Right lobe of liver (tissue), 6 donors: Measurements from ENCODE around the gene CFI. TPM values are rescaled to one million over a fixed set of nuclear protein-coding genes. Genes with fewer than 3 reads are reported as not detected.

Experiments used
- ATAC-seq, 4 donors: fragments of 200-7000 bp; cut with Tn5 transposase; one replicate each; pipeline ENCODE4 v1.9.1; 2020; ENCODE audit warnings: mild to moderate bottlenecking in 4 of 4, moderate library complexity in 4 of 4
- DNase-seq, 3 donors: peaks; one replicate each; pipeline ENCODE4 v3.0.0-alpha.2; 2020
- H3K27ac ChIP-seq, 3 donors: fragments of 200-600 bp; one replicate each; pipeline ENCODE4 v1.8.0; 2022
- H3K27me3 ChIP-seq, 2 donors: fragments of 200-600 bp; one replicate each; pipeline ENCODE4 v1.8.0; 2022
- H3K36me3 ChIP-seq, 4 donors: fragments of 200-600 bp; sonication (generic) in 1 of 4; one replicate each; pipeline versions ENCODE4 v1.5.1 to v1.8.0; 2017 to 2022; ENCODE audit warnings: control low read depth in 1 of 4
- H3K4me1 ChIP-seq, 4 donors: fragments of 200-600 bp; sonication (generic) in 1 of 4; one replicate each; pipeline versions ENCODE4 v1.5.1 to v1.8.0; 2017 to 2022; ENCODE audit warnings: control low read depth in 1 of 4
- H3K4me3 ChIP-seq, 3 donors: fragments of 200-600 bp; one replicate each; pipeline ENCODE4 v1.8.0; 2022
- H3K9me3 ChIP-seq, 4 donors: fragments of 200-600 bp; sonication (generic) in 1 of 4; one replicate each; pipeline versions ENCODE4 v1.5.1 to v1.8.0; 2017 to 2022; ENCODE audit warnings: control low read depth in 1 of 4
- POLR2A ChIP-seq: fragments of 450-650 bp; IDR thresholded peaks from one replicate; pipeline ENCODE4 v1.6.1; 2017; ENCODE audit warnings: antibody characterized with exemption, mild to moderate bottlenecking
- WGBS: methylation state at CpG from one replicate; pipeline ENCODE4 v1.1.6; 2018; ENCODE audit warnings: low coverage, low lambda C conversion rate; ENCODE audit not compliant: insufficient coverage; ENCODE audit errors: missing lambda C conversion rate; 5-methylcytosine and 5-hydroxymethylcytosine counted together
- intact Hi-C, 2 donors: fragments of 100-400 bp; cut with DNase I; formaldehyde crosslinking; loops; one replicate each; pipeline versions ENCODE4 v1.11.2 to v1.14.1; 2022
- total RNA-seq, 6 experiments: library from RNA; depleted of rRNA in 2 of 6; stranded (reverse); fragments of >200 nt in 2 of 6; fragmentation: NEBNext Ultra II Directional in 3 of 6; extraction: Animal tissue kit (Norgen Biotek cat#: 25700) in 3 of 6; gene quantifications; one replicate each; pipeline versions ENCODE4 v1.1.0 to v1.2.4, GENCODE V29; 2016 to 2023
- TF ChIP-seq, protein P1 (sequence below), 4 donors: fragments of 200-600 bp in 3 of 4; fragments of 450-650 bp in 1 of 4; IDR thresholded peaks; one replicate each; pipeline versions ENCODE4 v1.5.1 to v1.8.0; 2016 to 2022; ENCODE audit warnings: antibody characterized with exemption in 4 of 4, mild to moderate bottlenecking in 2 of 4
- donor health status: DM: no; HTN: yes; CAD: no.
- donor health status: DM: no; HTN: no; CAD: no.
- donor health status: DM: no; HTN: no; CAD: no.
- donor health status: DM: no; HTN: yes; CAD: no.
- donor health status: DM: no; HTN: yes; CAD: no.

CFI gene
- total RNA-seq, 6 experiments from 2014 or later = 316 to 610 (median 469) TPM

GRCh38 chr4:109708990-109709389 is 92.8 kb downstream of the CFI start:
- no peak overlapping the region for H3K27ac ChIP-seq
- 92% methylated on average over 1 of the region's 1 CpG for WGBS
- no peak for TF ChIP-seq POLR2A
- TF ChIP-seq, protein P1, sequence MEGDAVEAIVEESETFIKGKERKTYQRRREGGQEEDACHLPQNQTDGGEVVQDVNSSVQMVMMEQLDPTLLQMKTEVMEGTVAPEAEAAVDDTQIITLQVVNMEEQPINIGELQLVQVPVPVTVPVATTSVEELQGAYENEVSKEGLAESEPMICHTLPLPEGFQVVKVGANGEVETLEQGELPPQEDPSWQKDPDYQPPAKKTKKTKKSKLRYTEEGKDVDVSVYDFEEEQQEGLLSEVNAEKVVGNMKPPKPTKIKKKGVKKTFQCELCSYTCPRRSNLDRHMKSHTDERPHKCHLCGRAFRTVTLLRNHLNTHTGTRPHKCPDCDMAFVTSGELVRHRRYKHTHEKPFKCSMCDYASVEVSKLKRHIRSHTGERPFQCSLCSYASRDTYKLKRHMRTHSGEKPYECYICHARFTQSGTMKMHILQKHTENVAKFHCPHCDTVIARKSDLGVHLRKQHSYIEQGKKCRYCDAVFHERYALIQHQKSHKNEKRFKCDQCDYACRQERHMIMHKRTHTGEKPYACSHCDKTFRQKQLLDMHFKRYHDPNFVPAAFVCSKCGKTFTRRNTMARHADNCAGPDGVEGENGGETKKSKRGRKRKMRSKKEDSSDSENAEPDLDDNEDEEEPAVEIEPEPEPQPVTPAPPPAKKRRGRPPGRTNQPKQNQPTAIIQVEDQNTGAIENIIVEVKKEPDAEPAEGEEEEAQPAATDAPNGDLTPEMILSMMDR (IDR thresholded peaks at IDR 0.05) = no peak
- peaks cover 0 to 21% (median 8%) of the 10 kb centered on the region in 4 donors for H3K36me3 ChIP-seq
- intact Hi-C loops = no loop called here
- H3K4me1 ChIP-seq = peaks cover 0 to 9% (median 4%) of the 10 kb centered on the region in 4 donors
- DNase-seq = no peak
- no peaks in the 10 kb centered on the region for H3K27me3 ChIP-seq
- ATAC-seq = no peak
- no peak overlapping the region for H3K4me3 ChIP-seq
- no peaks in the 10 kb centered on the region for H3K9me3 ChIP-seq

DNA sequence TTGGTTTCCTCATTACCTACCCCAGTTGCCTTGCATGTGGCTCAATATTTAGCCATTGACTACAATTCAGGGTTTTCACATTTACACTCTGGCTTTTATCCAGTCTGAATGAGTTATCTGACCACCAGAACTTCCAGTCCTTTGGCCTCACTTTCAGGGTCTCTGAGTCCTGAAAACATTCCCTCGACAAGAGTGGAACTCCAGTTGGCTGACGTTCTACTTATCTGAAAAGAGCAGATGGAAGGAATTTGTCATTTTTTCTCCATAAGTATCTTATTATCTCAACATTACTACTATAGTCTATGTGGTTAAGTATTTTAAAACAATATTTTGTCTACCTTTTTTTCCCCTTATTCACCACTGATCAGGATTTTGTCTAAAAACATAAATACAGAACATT is 93.4 kb downstream of the CFI start:
- intact Hi-C loops = no loop called here
- no CpG with 5 or more reads among the region's 2 CpGs for WGBS
- TF ChIP-seq, protein P1 (IDR thresholded peaks at IDR 0.05) = no peak
- TF ChIP-seq POLR2A = no peak
- no peak for DNase-seq
- Histone ChIP-seq H3K27ac (no peak overlapping the region), H3K36me3 (peaks cover 0 to 18% (median 6%) of the 10 kb centered on the region in 4 donors), H3K27me3 (no peaks in the 10 kb centered on the region), H3K4me1 (peaks cover 0 to 10% (median 5%) of the 10 kb centered on the region in 4 donors), H3K9me3 (no peaks in the 10 kb centered on the region), H3K4me3 (no peak overlapping the region)
- no peak for ATAC-seq

DNA sequence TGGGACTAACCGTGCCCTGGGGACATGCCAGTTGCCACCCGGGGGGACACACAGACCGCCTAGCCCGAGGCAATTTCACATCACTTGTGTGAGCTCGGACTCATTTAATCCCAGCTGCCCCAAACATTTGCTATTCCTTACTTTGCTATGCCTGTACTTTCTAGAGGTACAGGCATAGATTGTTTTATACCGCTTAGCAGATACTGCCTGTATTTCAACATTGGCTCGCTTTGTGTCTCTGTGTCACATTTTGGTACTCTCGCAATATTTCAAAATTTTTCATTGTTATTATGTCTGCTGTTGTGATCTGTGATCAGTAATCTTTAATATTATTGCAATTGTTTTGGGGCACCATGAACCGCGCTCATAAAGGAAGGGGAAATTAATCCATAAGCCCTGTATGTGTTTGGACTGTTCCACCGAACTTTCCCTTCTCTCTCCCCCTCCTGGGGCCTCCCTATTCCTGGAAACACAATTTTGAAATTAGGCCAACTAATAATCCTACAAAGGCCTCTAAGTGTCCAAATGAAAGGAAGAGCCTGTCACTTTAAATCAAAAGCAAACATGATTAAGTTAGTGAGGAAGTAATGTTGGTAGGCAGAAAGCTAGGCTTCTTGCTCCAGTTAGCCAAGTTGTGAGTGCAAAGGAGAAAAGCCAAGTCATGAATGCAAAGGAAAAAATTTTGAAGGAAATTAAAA is 98.0 kb downstream of the CFI start:
- intact Hi-C loops = no loop called here

DNA sequence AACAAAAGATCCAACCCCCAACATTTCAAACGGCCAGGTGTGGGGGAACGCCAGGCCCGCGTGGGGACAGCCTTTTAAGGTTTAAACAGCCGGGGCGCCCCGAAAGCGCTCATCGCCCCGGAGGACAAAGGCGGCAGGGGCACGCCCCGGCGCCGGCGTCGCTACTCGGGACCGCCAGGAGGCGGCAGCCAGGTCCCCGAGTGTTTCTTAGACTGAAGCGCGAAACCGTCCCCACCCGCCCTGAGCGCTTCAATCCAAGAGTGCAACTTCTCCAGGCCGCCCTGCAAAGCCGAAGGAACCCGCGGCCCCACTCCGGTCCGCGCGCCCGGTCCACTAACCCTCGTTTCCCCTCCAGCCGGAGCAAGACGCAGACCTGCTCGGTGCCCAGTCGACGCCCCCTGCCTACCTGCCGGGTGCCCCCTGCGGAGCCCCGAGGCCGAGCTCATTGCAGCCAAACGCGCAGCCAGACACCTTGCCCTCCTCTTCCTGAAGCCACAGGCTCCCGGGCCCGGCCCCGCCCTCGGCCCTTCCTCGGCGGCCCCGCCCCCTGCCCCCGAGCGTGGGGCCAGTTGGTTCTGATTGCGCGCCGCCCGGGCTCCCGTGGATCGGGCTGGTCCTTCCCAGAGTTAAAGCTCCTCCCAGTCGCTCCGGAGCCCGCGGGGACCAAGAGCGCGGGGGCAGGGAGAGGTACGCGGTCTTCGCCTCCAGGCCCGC is 98.7 kb downstream of the CFI start, which contains the start of gene CASP6:
Gene CASP6, minus strand, starts transcription at position 496 of the 714 bp plus-strand sequence. Its CDS starts 50 bp downstream, at position 446.
- ATAC-seq = peak; percentile 93 to 98 (median 95)
- Histone ChIP-seq H3K9me3 (no peaks in the 10 kb centered on the region), H3K27me3 (no peaks in the 10 kb centered on the region), H3K36me3 (peaks cover 0 to 3% (median 0%) of the 10 kb centered on the region in 4 donors), H3K27ac (peak within 1 kb of the TSS; percentile 47 to 80 (median 80)), H3K4me3 (peak within 1 kb of the TSS; percentile 63 to 85 (median 69)), H3K4me1 (peaks cover 0 to 38% (median 14%) of the 10 kb centered on the region in 4 donors)
- peak; percentile 63 for TF ChIP-seq POLR2A
- TF ChIP-seq, protein P1 (IDR thresholded peaks at IDR 0.05) = peak; percentile 54 to 64 (median 56)
- intact Hi-C loops = no loop called here
- peak; percentile 94 to 96 (median 95) for DNase-seq
- WGBS = no CpG with 5 or more reads among the region's 72 CpGs

More for the DNA sequence above, 98.0 kb downstream of the CFI start:
- Histone ChIP-seq H3K4me3 (peak overlapping the region; percentile 63 to 85 (median 69)), H3K36me3 (peaks cover 0 to 3% (median 1%) of the 10 kb centered on the region in 4 donors), H3K27ac (peak overlapping the region; percentile 47 to 80 (median 80)), H3K27me3 (no peaks in the 10 kb centered on the region), H3K4me1 (peaks cover 0 to 36% (median 14%) of the 10 kb centered on the region in 4 donors), H3K9me3 (no peaks in the 10 kb centered on the region)
- WGBS = 27% methylated on average over 6 of the region's 11 CpGs
- TF ChIP-seq, protein P1 (IDR thresholded peaks at IDR 0.05) = no peak
- no peak for TF ChIP-seq POLR2A
- peak in 3 of 4 donors; percentile 0 to 9 (median 4) for ATAC-seq
- no peak for DNase-seq
